K562 (cell line): ENCODE results near the gene NUDCD3. TPM values are rescaled to one million over a fixed set of nuclear protein-coding genes. Genes with fewer than 3 reads are reported as not detected.

Experiments
- ATAC-seq: fragments of 200-7000 bp; cut with Tn5 transposase; 3 replicates; pipeline ENCODE4 v1.9.1; 2020; ENCODE audit warnings: moderate library complexity
- BruUV-seq: library from RNA; stranded (reverse); fragments of 400-500 nt; replicated peaks from 2 replicates; lab custom pipeline; 2021; lab: Mats Ljungman, UMichigan
- CTCF ChIA-PET: fragments of 300-600 bp; formaldehyde crosslinking; extraction: SDS; loops from one replicate; lab custom pipeline; 2021; ENCODE audit warnings: low intra/inter-chr PET ratio; lab: Yijun Ruan, JAX
- POLR2A ChIA-PET: fragments of 300-600, 350-650 bp; sonication (Branson Sonifier 250); formaldehyde crosslinking; extraction: SDS; loops from one replicate; lab custom pipeline; 2021; ENCODE audit warnings: antibody characterized with exemption, inconsistent platforms; lab: Yijun Ruan, JAX
- DNase-seq, 4 experiments: peaks; one replicate each; pipeline versions ENCODE4 v3.0.0 to v3.0.0-alpha.2; 2011 to 2018; ENCODE audit warnings: low spot score in 3 of 4, mixed read lengths in 3 of 4; ENCODE audit errors: extremely low read depth in 1 of 4
- FAIRE-seq: peaks from 2 replicates; lab custom pipeline; 2011; peaks lifted over from hg19 to GRCh38; lab: Jason Lieb, UNC
- H2AFZ ChIP-seq: 2 replicates; pipeline ENCODE4 v1.6.0; 2011; ENCODE audit warnings: low read depth, low read length, control low read depth, inconsistent platforms
- H3K27ac ChIP-seq: fragments of 200-600 bp; 3 replicates; pipeline ENCODE4 v1.8.0; 2011; ENCODE audit warnings: low read depth, mild to moderate bottlenecking, control low read depth, inconsistent platforms, low read length, moderate library complexity, mixed read lengths; ENCODE audit errors: extremely low read depth
- H3K27me3 ChIP-seq, 2 experiments: fragments of 300-600 bp in 1 of 2; 2 replicates in 1 of 2; 3 replicates in 1 of 2; pipeline versions ENCODE4 v1.6.0 to v1.8.0; 2011; ENCODE audit warnings: inconsistent platforms in 2 of 2, low read length in 2 of 2, mild to moderate bottlenecking in 1 of 2, mixed read lengths in 1 of 2, moderate library complexity in 1 of 2; ENCODE audit not compliant: control insufficient read depth in 2 of 2, insufficient read depth in 2 of 2
- H3K36me3 ChIP-seq: fragments of 300-600 bp; 3 replicates; pipeline ENCODE4 v1.8.0; 2011; ENCODE audit warnings: mild to moderate bottlenecking, low read length, inconsistent platforms; ENCODE audit not compliant: control insufficient read depth, insufficient read depth
- H3K4me1 ChIP-seq, 2 experiments: fragments of 200-600 bp in 1 of 2; replicated peaks in 1 of 2; 2 replicates in 1 of 2; 3 replicates in 1 of 2; pipeline versions ENCODE4 v1.5.1 to v1.8.0; 2011; ENCODE audit warnings: inconsistent platforms in 2 of 2, low read length in 2 of 2, mild to moderate bottlenecking in 1 of 2, mixed read lengths in 1 of 2, moderate library complexity in 1 of 2; ENCODE audit not compliant: control insufficient read depth in 2 of 2, insufficient read depth in 2 of 2
- H3K4me2 ChIP-seq: 2 replicates; pipeline ENCODE4 v1.6.1; 2011; ENCODE audit warnings: low read length, control low read depth, inconsistent platforms, mixed read lengths; ENCODE audit not compliant: insufficient read depth
- H3K4me3 ChIP-seq: fragments of 200-600 bp; sonication (generic), shearing (Covaris generic); 2 replicates; pipeline ENCODE4 v1.5.1; 2016; ENCODE audit warnings: control low read depth, inconsistent platforms
- H3K79me2 ChIP-seq: fragments of 200-600 bp; 3 replicates; pipeline ENCODE4 v1.8.0; 2011; ENCODE audit warnings: low read length, inconsistent platforms; ENCODE audit not compliant: control insufficient read depth, insufficient read depth
- H3K9ac ChIP-seq, 2 experiments: 2 replicates each; pipeline versions ENCODE4 v1.6.0 to v1.6.1; 2011; ENCODE audit warnings: low read depth in 2 of 2, low read length in 2 of 2, control low read depth in 1 of 2, inconsistent platforms in 1 of 2, mild to moderate bottlenecking in 1 of 2, mixed read lengths in 1 of 2; ENCODE audit not compliant: insufficient read depth in 1 of 2
- H3K9me1 ChIP-seq: one replicate; pipeline ENCODE4 v1.6.0; 2011; ENCODE audit warnings: inconsistent platforms, mild to moderate bottlenecking, low read length, moderate library complexity; ENCODE audit not compliant: control insufficient read depth, insufficient read depth
- H3K9me3 ChIP-seq: replicated peaks from 2 replicates; pipeline ENCODE4 v1.5.1; 2011; ENCODE audit warnings: low read depth, low read length, inconsistent platforms; ENCODE audit not compliant: control insufficient read depth, insufficient read depth
- H4K20me1 ChIP-seq: replicated peaks from 2 replicates; pipeline ENCODE4 v1.6.1; 2011; ENCODE audit warnings: low read length, inconsistent platforms, mixed read lengths; ENCODE audit not compliant: control insufficient read depth, insufficient read depth
- CBX1 ChIP-seq: sonication (generic); IDR thresholded peaks from 2 replicates; pipeline ENCODE4 v1.6.1; 2016; ENCODE audit warnings: antibody characterized with exemption, low read depth, mild to moderate bottlenecking
- FUS ChIP-seq: fragments of 200-400 bp; formaldehyde crosslinking; optimal IDR thresholded peaks from 2 replicates; pipeline ENCODE3; 2017; ENCODE audit warnings: low read depth, low read length
- PHB2 ChIP-seq: fragments of 450-650 bp; IDR thresholded peaks from 2 replicates; pipeline ENCODE4 v1.6.1; 2017; ENCODE audit warnings: low read depth
- SMAD4 ChIP-seq: fragments of 250-450 bp; sonication (Bioruptor Pico); conservative IDR thresholded peaks from 2 replicates; pipeline ENCODE4 v1.8.0; 2021; ENCODE audit warnings: inconsistent platforms, mild to moderate bottlenecking, moderate library complexity
- SREBF1 ChIP-seq: fragments of 150-350 bp; IDR thresholded peaks from 2 replicates; pipeline ENCODE4 v1.6.1; 2014; ENCODE audit warnings: antibody characterized with exemption, low read depth, low read length, borderline replicate concordance
- ZNF12 ChIP-seq: sonication (generic); formaldehyde crosslinking; IDR thresholded peaks from 2 replicates; pipeline ENCODE4 v1.4.0; 2020; ENCODE audit warnings: mild to moderate bottlenecking, missing genetic modification reagents
- ZNF444 ChIP-seq: fragments of 250-450 bp; sonication (Bioruptor Pico); IDR thresholded peaks from 2 replicates; pipeline ENCODE4 v1.4.0; 2020; ENCODE audit warnings: mild to moderate bottlenecking, moderate library complexity
- WGBS: fragments of 100-300 bp; shearing (Covaris generic); methylation state at CpG from one replicate; pipeline ENCODE4 v1.1.6; 2016; ENCODE audit warnings: low coverage, mixed read lengths; ENCODE audit not compliant: insufficient coverage; ENCODE audit errors: missing lambda C conversion rate; 5-methylcytosine and 5-hydroxymethylcytosine counted together
- in situ Hi-C: fragments of 300-500 bp; cut with MboI; formaldehyde crosslinking; loops from 4 replicates; pipeline ENCODE4 v1.15.0; 2018; ENCODE audit warnings: inconsistent platforms, mixed read lengths
- intact Hi-C: fragments of 100-400 bp; cut with micrococcal nuclease; formaldehyde crosslinking; loops from 2 replicates; pipeline ENCODE4 v1.14.2; 2022
- polyA plus RNA-seq, 8 experiments: library from polyadenylated mRNA; depleted of rRNA in 4 of 8; stranded (reverse) in 5 of 8; unstranded in 3 of 8; fragments of >200 nt; fragmentation: Nextera tagmentation in 2 of 8; fragmentation: Illumina TruSeq in 1 of 8; extraction: Ambion mirVana in 2 of 8; extraction: Trizol in 1 of 8; gene quantifications; 2 replicates each; pipeline versions ENCODE4 v1.2.1 to v1.2.3, GENCODE V29; 2011 to 2014; ENCODE audit warnings: inconsistent platforms in 1 of 8, missing spikeins in 1 of 8
- total RNA-seq, 7 experiments: library from RNA; depleted of rRNA in 6 of 7; stranded (reverse); fragments of >200 nt in 6 of 7; fragmentation: Illumina TruSeq in 2 of 7; extraction: Trizol in 2 of 7; gene quantifications; 2 replicates each; pipeline versions ENCODE4 v1.2.1 to v1.2.3, GENCODE V29; 2011 to 2021; ENCODE audit warnings: low replicate concordance in 1 of 7
- TF ChIP-seq, protein P1 (sequence below): fragments of 450-650 bp; IDR thresholded peaks from one replicate; pipeline ENCODE4 v1.6.1; 2018; ENCODE audit warnings: mild to moderate bottlenecking, moderate library complexity; ENCODE audit not compliant: partially characterized antibody

Gene NUDCD3
- total and polyA plus RNA-seq, 9 of the 15 experiments (the other 6 are each of a cell fraction or from before 2014, with no cell fraction given), result 24.8 to 64.2 (median 42.6) TPM

DNA sequence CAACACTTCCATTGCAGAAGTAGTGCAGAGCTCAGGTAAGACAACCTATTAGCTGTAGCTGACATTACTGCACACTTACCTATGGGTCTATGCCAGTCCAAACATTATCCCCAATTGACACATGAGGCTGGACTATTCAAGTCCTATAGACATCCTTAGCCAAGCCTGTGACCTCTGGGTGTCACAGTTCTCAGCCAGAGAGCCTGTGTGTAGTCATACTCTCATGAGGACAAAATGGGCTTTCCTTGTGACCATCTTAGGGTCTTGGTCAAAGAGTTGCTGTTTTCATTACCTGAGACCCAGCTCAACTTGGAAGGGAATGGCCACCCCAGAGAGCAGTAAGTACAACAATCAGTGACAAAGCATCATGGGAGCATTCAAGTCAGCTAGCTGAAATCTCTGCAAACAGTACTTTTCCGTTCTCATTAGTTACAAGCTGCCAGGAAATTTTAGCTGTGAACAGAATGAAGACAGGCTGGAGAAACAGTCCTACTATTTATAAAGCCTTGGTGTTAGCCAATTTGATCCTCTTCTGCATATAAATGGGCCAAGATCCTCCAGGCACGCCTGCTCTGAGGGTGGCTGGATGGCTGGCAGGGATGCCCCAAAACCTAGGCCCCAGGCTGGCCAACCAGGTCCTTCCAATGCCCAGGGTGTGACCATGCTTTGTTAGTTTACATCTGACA is 44.3 kb downstream of the NUDCD3 start:
- no peak for TF ChIP-seq FUS
- no peak for TF ChIP-seq PHB2
- TF ChIP-seq CBX1, result no peak
- TF ChIP-seq, protein P1, sequence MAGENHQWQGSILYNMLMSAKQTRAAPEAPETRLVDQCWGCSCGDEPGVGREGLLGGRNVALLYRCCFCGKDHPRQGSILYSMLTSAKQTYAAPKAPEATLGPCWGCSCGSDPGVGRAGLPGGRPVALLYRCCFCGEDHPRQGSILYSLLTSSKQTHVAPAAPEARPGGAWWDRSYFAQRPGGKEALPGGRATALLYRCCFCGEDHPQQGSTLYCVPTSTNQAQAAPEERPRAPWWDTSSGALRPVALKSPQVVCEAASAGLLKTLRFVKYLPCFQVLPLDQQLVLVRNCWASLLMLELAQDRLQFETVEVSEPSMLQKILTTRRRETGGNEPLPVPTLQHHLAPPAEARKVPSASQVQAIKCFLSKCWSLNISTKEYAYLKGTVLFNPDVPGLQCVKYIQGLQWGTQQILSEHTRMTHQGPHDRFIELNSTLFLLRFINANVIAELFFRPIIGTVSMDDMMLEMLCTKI, result no peak
- no peak for TF ChIP-seq ZNF444 (CRISPR knock-in tag)
- TF ChIP-seq SREBF1, result no peak
- TF ChIP-seq ZNF12 (CRISPR knock-in tag), result no peak
- TF ChIP-seq SMAD4 (CRISPR knock-in tag), result no peak
- no peak for DNase-seq
- ChIA-PET CTCF (no interaction called here), POLR2A (no interaction called here)
- in situ Hi-C loops (no loop called here), intact Hi-C loops (no loop called here)
- H3K79me2 ChIP-seq, result peaks cover 39% of the 10 kb centered on the region; the same call in 2 of the 3 replicates
- no peak for ATAC-seq
- H3K4me3 ChIP-seq, result no peak overlapping the region
- H4K20me1 ChIP-seq, result peaks cover 5% of the 10 kb centered on the region
- H2AFZ ChIP-seq, result no peak overlapping the region
- no peaks in the 10 kb centered on the region for H3K9me1 ChIP-seq
- no peak for FAIRE-seq
- no peaks in the 10 kb centered on the region for H3K27me3 ChIP-seq
- no TSS peak for BruUV-seq
- no peak overlapping the region for H3K27ac ChIP-seq
- H3K4me2 ChIP-seq, result no peak overlapping the region
- H3K36me3 ChIP-seq, result peaks cover 51% of the 10 kb centered on the region; the same call in 2 of the 3 replicates
- no peak overlapping the region for H3K9ac ChIP-seq
- H3K4me1 ChIP-seq, result peaks cover 0 to 7% of the 10 kb centered on the region in 2 experiments; a peak in 2 of 5 replicates
- no peaks in the 10 kb centered on the region for H3K9me3 ChIP-seq
- 95% methylated on average over 2 of the region's 2 CpGs for WGBS
